NCI-H1694 treated with DMSO at 0.1 percent for 48 hours (cell line): ENCODE measurements around the gene CD8B.
"Not testable (repeated sequence)": the region's sequence is repeated elsewhere in the genome, so short reads cannot be mapped to it uniquely, and the experiment has no call there.

Experiments
- DNase-seq: peaks from one replicate; lab custom pipeline; 2025; lab: John Stamatoyannopoulos, UW

Gene CD8B

DNA sequence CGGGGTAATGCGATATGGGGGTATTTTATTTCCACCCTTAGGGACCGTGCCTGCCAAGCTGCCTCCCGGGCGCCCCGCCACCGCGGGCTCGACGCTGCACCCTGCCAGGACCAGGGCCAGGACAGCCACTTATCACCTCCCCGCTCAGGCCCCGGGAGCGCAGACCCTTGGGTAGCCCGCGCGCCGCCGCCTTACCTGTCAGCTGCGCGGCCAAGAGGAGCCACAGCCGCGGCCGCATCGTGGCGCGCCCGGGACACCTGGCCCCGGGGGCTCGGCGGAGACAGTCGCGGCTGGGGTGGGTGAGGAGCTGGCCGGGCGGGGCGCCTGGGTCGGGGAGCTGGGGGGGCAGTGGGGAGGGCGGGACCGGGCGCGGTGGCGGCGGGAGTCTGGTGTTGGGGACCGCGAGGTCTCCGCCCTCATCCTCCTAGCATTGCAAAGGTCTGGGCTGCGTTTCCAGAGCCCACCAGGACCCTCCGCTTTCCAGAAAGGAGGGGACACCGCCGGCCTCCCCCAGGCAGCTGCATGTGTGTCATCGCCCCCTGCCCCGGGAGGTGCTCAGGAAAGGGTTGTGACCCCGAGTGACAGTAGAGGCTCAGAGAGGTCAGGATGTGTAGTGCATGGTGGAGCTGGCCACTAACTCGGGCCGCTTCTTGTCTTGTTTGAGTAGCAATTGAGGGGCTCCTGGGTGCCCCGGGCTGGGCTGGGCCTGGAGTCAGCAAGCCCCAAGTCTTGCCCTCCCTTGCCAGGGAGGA, at the start of gene CD8B:
Gene CD8B (minus strand): TSS at position 259 of the 752 bp plus-strand sequence. CDS start 21 bp downstream, at position 238.
- not testable (repeated sequence) for DNase-seq

DNA sequence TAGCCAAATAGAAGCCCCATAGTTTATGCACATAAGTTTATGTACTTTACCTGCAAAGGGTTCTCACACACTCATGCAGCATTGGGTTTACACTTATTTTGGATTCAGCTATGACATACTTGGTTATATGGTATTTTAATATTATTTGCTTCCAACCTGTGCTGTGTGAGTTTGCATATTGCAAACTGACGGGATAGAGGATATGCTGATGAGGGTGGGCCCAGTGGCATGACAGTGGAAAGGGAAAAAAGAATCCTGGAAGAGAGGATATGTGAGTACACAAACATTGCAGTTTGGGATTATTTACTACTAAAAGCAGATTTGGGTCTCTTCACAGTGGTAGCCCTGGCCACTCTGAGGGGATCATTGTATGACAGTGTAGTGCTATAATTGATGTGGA, 44.2 kb upstream of the CD8B start:
- not testable (repeated sequence) for DNase-seq

DNA sequence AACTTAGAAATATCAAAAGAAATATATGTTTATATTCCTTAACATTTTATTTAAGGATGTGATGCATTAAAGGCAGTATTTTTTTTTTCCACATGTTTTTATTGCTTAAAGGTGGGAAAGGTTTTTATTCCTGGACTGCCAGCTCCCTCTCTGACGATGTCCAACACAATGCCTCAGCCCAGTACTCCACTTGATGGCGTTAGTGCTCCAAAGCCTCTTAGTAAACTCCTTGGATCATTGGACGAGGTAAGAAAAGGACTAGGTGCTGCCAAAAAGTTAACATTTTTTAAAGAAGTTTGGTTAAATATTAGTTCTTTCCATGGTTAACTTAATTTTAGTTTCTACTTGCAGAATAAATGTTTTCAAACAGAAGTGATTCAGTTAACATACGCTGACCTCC, 39.0 kb upstream of the CD8B start:
- DNase-seq: not testable (repeated sequence)

DNA sequence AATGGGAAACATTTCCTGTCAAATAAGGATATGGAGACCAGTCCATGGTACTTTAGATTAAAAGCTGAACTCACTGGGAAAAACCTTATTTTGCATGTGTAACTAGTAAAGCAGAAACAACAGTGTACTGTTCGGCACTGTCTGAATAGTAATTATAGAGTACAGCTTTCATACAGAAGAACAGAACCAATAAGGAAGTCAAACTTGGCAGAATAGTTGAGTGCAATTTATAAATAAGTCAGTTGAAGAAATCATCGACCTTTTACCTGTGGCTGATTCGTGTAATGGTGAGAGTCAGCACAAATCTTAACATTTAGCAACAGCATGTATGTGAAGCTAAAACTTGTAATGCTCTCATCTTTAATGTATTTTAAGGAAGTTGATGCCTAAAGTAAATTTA, 24.3 kb upstream of the CD8B start:
- not testable (repeated sequence) for DNase-seq

DNA sequence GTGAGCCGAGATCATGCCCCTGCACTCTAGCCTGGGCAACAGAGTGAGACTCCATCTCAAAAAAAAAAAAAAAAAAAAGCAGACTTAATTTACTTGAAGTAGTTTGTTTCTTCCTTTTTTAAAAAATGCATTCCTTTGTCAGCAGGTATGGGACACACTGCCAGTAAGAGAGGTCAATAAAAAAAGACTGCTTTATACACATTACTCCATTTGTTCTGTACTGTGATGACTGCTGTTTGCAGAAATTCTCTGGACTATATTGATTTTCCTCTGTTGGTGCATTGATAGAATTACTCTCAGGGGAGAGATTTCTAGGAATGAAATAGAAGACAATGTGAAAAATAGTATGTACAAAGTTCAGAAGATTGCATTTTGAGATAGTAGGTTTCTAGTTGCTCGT, 21.2 kb upstream of the CD8B start:
- not testable (repeated sequence) for DNase-seq

DNA sequence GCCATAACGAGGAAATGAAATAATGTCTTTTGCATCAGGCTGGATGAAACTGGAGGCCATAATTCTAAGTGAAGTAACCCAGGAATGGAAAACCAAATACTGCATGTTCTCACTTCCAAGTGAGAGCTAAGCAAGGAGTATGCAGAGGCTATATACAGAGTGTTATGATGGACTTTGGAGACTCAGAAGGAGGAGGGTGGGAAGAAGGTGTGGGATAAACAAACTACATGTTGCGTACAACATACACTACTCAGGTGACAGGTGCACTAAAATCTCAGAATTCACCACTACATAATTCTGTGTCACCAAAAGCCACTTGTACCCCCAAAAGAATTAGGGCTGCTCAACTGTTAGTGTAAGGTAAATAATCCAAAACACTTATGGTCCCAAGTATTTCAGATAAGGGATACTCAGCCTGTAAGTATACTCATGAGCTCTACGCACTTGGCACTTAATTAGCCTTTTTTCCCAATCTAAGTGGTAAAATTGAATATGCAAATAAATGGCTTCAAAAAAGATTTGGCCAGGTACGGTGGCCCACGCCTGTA, 20.5 kb upstream of the CD8B start:
- DNase-seq: not testable (repeated sequence)

DNA sequence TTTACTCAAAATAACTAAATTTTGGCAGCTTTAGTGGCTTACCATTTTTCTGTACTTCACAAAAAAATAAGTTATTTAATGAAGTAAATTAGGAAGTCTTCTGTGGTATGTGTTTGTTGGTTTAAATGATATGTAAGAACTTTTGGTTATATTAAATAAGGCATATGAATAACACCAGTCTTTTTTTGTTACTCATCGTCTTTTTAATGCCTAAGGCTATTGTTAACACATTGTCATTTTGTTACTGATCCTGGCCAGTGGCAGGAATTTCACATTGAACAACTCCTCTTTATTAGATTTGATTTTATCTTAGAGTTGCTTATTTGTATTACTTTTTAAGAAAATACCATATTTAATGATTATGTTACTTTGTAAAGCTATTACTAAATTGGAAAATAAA, 17.3 kb upstream of the CD8B start:
- not testable (repeated sequence) for DNase-seq

DNA sequence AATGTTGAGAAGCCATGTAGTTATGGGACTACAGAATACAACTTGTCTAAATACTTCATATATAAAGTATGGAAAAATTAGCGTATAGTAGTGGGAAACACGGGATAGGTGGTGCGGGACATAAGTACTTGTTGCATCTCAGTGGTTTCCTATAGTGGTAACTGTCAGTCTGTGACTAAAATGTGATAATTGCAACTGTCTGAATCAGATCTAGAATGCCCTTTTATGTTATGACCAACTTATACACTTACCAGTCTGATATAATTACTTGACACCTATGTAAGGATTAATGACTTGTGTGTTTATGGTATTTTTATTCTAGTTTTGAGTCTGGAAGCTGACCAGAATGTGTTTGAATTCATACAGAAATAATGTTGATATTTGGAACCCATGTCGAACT, 9.3 kb upstream of the CD8B start:
- DNase-seq: not testable (repeated sequence)

DNA sequence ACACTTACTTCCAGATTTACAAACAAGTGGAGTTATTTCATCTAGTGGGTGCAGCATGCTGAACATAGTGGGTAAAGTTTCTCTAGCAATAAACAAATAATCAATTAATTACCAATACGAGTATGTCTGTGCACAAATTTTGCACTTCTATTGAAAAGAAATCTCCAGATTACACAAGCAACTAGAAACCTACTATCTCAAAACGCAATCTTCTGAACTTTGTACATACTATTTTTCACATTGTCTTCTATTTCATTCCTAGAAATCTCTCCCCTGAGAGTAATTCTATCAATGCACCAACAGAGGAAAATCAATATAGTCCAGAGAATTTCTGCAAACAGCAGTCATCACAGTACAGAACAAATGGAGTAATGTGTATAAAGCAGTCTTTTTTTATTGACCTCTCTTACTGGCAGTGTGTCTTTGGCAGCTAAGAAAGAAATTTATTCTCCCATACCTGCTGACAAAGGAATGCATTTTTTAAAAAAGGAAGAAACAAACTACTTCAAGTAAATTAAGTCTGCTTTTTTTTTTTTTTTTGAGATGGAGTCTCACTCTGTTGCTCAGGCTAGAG, 7.3 kb upstream of the CD8B start:
- DNase-seq: not testable (repeated sequence)

DNA sequence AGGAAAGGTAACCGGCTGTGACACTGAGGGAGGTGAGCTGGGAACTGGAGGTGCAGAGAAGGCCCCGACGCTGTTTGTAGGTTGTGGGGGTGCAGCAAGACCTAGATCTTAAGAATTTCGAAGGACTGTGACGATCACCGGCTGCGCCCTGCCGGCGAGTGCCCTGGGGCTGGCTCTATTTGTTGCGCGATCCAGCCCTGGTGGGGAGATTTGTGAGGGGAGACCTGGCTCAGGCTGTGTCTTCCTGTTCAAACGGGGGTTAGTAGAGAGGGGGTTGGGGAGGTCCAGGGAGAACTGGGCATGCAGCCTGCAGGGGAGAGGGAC, 656 bp upstream of the CD8B start:
- not testable (repeated sequence) for DNase-seq

DNA sequence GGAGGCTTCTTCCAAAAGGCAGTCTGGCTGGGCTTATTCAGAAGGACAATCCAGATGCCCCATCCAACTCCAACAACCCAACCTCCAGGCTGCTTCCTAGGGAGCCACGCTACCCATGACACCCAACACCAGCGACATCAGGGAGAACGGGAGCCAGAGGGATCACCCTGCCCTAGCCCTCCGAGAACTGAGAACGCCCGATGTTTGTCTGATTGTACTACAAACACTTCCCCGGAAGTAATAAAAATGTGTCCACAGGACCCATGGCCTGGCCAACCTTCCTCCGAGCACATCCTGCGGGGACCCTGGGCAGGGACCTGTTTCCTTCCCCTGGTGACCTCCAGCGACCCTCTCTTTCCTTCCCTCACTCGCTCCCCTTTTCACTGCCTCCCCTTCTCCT, 511 bp downstream of the CD8B start:
- DNase-seq: not testable (repeated sequence)

DNA sequence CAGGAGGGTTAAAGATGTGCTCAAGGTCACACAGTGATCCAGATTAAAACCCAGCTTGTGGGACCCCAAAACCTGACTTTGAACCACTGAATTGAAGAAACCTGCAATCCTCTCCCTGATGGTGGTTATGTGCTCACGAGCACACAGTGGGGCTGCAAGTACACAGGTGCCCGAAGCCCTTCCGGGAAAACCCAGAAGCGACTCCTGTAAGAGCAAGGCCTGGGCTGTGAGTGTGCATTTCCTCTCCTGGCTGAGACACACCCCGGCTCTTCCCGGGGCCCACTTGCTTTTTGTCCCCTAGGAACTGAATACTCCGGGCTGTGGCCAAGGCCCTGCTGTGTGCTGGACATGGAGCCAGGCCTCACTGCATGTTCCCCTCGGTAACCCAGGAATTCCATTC, 1.1 kb downstream of the CD8B start:
- not testable (repeated sequence) for DNase-seq

DNA sequence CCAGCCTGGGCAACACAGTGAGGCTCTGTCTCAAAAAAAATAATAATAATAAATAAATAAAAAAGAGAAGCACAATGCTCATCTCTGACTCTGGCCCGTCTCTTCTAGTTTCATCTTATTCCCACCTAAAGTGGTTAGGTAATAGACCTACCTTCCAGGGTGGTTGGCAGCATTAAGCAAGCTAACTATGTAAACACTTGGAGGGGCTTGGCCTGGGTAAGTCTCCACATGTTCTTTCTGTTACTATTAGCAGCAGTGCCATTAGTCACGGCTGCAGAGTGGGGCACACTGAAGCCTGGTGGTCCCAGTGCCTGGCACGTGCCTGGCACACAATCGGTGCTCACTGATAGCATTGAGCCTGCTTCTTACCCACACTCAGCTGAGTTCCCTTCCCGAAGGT, 4.0 kb downstream of the CD8B start:
- not testable (repeated sequence) for DNase-seq

DNA sequence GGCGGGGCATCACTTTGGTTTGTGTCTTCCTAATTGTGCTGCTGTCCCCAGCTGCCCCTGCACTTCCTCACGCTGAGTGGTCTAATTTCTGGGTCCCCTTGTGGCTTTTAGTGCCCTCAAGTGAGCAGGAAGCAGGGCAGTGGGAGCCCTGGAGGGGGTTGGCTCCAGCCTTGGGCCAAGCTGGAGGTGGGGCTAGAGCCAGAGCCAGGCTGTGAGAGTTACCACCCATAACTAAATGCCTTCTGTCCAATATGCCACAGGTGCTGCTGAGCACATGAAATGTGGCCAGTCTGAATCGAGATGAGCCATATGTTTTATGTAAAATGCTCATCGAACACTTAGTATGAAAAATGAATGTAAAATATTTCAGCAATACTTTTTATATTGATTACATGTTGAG, 5.2 kb downstream of the CD8B start:
- not testable (repeated sequence) for DNase-seq

DNA sequence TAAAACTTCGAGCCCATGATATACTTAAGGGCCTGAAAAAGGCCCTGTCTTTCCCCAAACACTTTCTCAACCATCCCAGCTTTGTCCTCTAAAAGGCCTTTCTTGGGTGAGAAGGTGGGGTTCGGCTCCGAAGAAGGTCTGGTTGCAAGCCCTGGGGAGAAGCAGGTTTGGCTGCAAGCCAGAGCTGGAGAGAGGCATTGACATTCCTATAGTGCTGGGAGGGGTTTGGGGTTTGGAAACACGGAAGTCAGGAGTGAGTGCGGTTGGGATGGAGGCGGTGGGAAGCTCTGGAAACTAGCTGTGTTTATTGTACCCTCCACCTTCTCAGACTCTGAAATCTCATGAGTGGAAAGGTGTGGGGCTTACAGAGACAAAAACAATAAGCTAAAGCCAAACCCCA, 5.7 kb downstream of the CD8B start:
- not testable (repeated sequence) for DNase-seq

DNA sequence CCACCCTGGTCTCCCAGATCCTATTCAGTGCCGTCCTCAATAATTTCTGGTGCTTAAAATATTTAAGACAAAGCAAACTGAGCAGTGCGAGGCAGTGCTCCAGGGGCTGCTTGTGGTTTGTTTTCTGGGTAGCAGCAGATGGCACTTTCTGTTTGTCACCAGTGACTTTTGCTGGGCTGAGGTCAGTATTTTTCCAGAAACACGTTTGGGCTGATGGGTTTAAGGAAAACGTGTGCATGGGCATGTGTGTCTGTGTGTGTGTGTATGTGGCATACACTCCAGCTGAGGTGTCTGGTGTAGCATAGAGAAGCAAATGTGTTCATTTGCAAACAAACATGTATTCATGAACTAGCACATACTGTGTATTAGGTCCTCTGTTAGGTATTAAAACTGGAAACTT, 10.1 kb downstream of the CD8B start:
- DNase-seq: not testable (repeated sequence)

DNA sequence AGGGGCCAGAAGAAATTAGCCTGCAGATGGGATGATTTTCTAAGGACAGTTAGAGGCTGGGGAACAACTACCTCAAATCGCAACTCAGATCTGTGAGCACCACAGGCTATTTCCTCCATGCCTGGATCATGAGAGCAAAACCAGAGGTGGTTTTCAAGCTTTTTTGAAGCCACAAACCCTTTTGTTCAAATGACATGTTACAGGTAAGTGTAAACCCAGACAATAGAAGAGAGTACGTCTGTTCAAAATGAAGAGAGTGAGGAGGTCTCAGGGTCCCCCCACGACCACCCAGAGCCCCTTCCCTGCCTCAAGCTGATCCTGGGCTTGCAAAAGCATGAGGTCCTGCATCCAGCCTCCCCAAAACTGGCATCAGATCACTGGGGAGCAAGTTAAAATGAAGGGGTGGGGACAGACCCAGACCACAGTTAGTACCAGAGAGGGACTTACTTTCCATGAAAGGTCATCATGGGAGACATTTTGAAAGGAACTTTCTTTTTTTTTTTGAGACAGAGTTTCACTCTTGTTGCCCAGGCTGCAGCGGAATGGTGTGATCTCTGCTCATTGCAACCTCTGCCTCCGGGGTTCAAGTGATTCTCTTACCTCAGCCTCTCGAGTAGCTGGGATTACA, 19.0 kb downstream of the CD8B start:
- DNase-seq: not testable (repeated sequence)

DNA sequence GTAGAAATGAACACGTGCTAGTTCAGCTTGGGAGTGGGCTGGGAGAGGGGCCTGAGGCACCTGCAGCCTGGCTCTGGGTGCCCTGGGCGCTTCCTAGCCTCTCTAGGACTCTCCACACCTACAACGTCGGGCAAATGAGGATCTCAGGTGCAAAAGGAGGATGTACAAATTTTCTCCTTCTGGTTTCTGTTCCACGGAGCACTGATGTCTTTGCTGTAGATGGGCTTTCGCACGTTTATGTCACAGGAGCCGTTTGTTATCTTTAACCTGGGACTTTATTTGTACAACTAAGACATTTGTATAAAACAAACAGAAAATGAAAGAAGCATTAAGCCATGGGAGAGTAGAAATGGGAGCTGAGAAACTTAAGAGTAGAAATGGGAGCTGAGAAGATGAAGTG, 20.4 kb downstream of the CD8B start:
- not testable (repeated sequence) for DNase-seq

DNA sequence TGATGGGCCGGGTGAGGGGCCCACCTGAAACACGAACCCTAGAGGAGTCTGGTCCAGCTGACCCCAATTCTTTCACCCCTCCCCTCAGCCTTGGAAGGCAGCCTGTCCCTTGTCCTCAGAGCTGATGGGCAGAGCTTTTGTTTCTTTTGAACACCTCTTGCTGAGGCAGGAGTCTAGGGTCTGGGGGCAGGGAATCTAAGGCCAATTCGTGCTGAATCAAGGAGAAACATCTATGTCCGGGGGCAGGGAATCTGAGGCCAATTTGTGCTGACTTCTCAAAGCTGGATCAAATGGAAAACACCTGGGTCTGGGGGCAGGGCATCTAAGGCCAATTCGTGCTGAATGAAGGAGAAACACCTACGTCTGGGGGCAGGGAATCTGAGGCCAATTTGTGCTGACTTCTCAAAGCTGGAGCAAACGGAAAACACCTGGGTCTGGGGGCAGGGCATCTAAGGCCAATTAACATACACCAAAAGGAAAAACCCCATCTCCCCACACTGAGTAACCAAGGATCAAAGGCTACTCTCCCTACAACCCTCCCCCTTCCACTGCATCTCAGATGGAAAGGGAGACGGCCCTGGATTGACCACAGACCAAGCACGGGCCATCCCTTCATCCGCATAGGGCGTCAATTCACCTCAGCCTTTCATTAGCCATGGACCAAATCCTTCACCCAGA, 21.7 kb downstream of the CD8B start:
- DNase-seq: not testable (repeated sequence)

DNA sequence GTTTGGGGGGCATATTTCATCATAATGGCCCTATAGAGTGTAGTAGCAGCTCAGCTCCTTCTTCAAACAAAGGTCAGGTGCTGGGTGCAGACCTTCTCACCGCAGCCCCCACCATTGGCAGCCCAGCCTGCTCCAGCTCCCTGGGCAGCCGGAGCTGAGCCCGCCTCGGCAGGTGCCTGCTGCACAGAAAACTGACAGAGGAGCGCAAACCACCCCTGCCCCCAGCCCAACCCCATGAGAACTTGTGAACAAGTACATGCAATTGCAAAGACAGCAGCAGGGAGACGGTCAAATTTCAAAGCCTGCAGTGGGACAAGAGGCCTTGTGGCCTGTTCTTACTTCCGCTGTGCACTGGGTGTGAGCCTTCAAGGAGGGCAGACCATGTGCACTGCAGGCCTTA, 22.2 kb downstream of the CD8B start:
- DNase-seq: not testable (repeated sequence)

DNA sequence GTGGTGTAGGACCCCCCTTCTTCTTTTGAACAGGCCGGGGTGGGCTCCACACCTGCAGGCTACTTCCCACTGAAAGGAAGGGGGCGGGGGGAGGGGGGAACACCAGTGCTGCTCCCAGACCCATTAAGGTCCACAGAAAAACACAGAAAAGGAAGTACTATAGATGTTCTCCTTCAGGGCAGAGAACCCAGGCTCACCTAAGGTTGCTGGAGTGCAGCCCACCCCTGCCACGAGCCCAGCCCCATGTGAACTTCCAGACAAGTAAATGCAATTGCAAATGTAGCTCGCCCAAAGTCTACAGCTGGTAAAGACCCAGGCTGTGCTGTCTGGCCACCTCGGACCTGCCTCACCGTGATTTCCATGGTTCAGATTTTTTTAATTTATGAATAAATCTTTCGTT, 24.0 kb downstream of the CD8B start:
- DNase-seq: not testable (repeated sequence)

DNA sequence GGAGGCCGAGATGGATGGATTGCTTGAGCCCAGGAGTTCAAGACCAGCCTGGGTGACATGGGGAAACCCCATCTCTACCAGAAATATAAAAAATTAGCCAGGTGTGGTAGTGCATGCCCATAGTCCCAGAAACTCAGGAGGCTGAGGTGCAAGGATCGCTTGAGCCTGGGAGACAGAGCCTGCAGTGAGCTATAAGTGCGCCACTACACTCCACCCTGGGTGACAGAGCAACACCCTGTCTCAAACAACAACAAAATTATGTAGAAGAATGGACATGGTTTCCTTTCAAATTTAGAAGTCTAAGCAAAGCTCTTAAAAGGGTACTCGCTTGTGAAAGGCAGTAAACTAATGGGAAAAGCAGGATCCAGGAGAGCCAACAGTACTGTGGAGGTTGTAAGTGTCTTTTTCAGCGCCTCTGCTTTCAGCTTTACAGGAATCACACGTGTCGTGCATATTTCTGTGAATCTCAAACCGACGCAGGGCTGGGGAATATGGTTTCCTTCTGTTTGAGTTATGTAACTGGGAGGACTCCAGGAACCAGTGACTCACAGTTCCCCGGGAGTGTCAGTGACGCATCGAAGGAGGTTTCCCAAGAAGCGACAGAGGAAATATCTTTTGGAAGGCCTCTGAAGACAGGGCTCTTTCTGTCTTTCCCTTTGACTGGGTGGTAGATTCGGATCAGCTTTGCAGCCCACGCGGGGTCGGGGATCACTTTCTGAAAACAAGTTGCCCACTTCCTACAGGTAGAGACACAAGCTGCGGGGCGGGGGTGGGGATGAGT, 24.6 kb downstream of the CD8B start:
- not testable (repeated sequence) for DNase-seq
